GM19328 (cell line): ENCODE measurements around the gene GTF3C5.
"Not testable (repeated sequence)": the region's sequence is repeated elsewhere in the genome, so short reads cannot be mapped to it uniquely, and the experiment has no call there.

ENCODE experiments used
- ATAC-seq: cut with Tn5 transposase; IDR thresholded peaks from one replicate; pipeline ENCODE4 v1.9.1; 2021; ENCODE audit warnings: mild to moderate bottlenecking, moderate library complexity; ENCODE audit not compliant: unreplicated experiment

GTF3C5 gene

GRCh38 chr9:132996526-132996925 is 34.3 kb upstream of the GTF3C5 start:
- no peak for ATAC-seq

GRCh38 chr9:132997591-132997990 is 33.2 kb upstream of the GTF3C5 start:
- no peak for ATAC-seq

GRCh38 chr9:132998221-132998620 is 32.6 kb upstream of the GTF3C5 start:
- ATAC-seq, result not testable (repeated sequence)

GRCh38 chr9:132998831-132999635 is 31.8 kb upstream of the GTF3C5 start:
- no peak for ATAC-seq

GRCh38 chr9:133002147-133003070 is 28.4 kb upstream of the GTF3C5 start:
- ATAC-seq, result no peak

- ATAC-seq, result no peak
Measured at GRCh38 chr9:133003071-133003461, 27.7 kb upstream of the GTF3C5 start.

GRCh38 chr9:133003671-133004090 is 27.1 kb upstream of the GTF3C5 start:
- no peak for ATAC-seq

- ATAC-seq, result no peak
Measured at GRCh38 chr9:133004091-133004998, 26.5 kb upstream of the GTF3C5 start.

GRCh38 chr9:133004999-133005760 is 25.6 kb upstream of the GTF3C5 start:
- no peak for ATAC-seq

- ATAC-seq, result no peak
Measured at GRCh38 chr9:133005957-133006356, 24.8 kb upstream of the GTF3C5 start.

GRCh38 chr9:133006731-133007352 is 24.0 kb upstream of the GTF3C5 start:
- no peak for ATAC-seq

- ATAC-seq, result no peak
Measured at GRCh38 chr9:133008406-133008805, 22.4 kb upstream of the GTF3C5 start.

- ATAC-seq, result no peak
Measured at GRCh38 chr9:133008824-133009223, 22.0 kb upstream of the GTF3C5 start.

- ATAC-seq, result no peak
Measured at GRCh38 chr9:133009906-133010582, 20.8 kb upstream of the GTF3C5 start.

GRCh38 chr9:133014696-133015095 is 16.1 kb upstream of the GTF3C5 start:
- ATAC-seq, result no peak

GRCh38 chr9:133023117-133023890 is 7.5 kb upstream of the GTF3C5 start:
- ATAC-seq, result no peak

- no peak for ATAC-seq
Measured at GRCh38 chr9:133026426-133026825, 4.4 kb upstream of the GTF3C5 start.

GRCh38 chr9:133027134-133027533 is 3.7 kb upstream of the GTF3C5 start:
- ATAC-seq, result no peak
